Keratinocyte (primary cell): ENCODE results near the gene SLFN5. TPM values are rescaled to one million over a fixed set of nuclear protein-coding genes. Genes with fewer than 3 reads are reported as not detected.

Source experiments
- DNase-seq: peaks from one replicate; pipeline ENCODE4 v3.0.0-alpha.2; 2011; ENCODE audit warnings: low read depth, missing footprints, low spot score
- FAIRE-seq: peaks from 2 replicates; lab custom pipeline; 2011; peaks lifted over from hg19 to GRCh38; lab: Jason Lieb, UNC
- H2AFZ ChIP-seq: 2 replicates; pipeline ENCODE4 v1.6.0; 2012; ENCODE audit warnings: low read length, control low read depth, inconsistent platforms; ENCODE audit not compliant: control insufficient read depth
- H3K27ac ChIP-seq: 2 replicates; pipeline ENCODE4 v1.5.1; 2011; ENCODE audit warnings: low read length; ENCODE audit not compliant: control insufficient read depth, insufficient read depth
- H3K27me3 ChIP-seq: 3 replicates; pipeline ENCODE4 v1.6.0; 2011; ENCODE audit warnings: low read length; ENCODE audit not compliant: control insufficient read depth, insufficient read depth; ENCODE audit errors: extremely low read depth
- H3K36me3 ChIP-seq, 2 experiments: 2 replicates in 1 of 2; 3 replicates in 1 of 2; pipeline ENCODE4 v1.5.1; 2011; ENCODE audit warnings: low read length in 2 of 2, mild to moderate bottlenecking in 1 of 2; ENCODE audit not compliant: control insufficient read depth in 2 of 2, insufficient read depth in 2 of 2; ENCODE audit errors: extremely low read depth in 1 of 2
- H3K4me1 ChIP-seq: 3 replicates; pipeline ENCODE4 v1.5.1; 2011; ENCODE audit warnings: low read length; ENCODE audit not compliant: control insufficient read depth, insufficient read depth; ENCODE audit errors: extremely low read depth
- H3K4me2 ChIP-seq: 3 replicates; pipeline ENCODE4 v1.6.0; 2011; ENCODE audit warnings: low read depth, low read length; ENCODE audit not compliant: control insufficient read depth, insufficient read depth; ENCODE audit errors: extremely low read depth
- H3K4me3 ChIP-seq, 3 experiments: fragments of 200-600 bp in 1 of 3; sonication (generic) in 1 of 3; 2 replicates in 2 of 3; 3 replicates in 1 of 3; pipeline ENCODE4 v1.5.1; 2011 to 2016; ENCODE audit warnings: low read length in 3 of 3, mild to moderate bottlenecking in 3 of 3, control low read depth in 2 of 3, inconsistent platforms in 1 of 3, low read depth in 1 of 3, mixed read lengths in 1 of 3, mixed run types in 1 of 3, moderate library complexity in 1 of 3; ENCODE audit not compliant: control insufficient read depth in 2 of 3, insufficient read depth in 2 of 3; ENCODE audit errors: extremely low read depth in 1 of 3
- H3K79me2 ChIP-seq: 2 replicates; pipeline ENCODE4 v1.6.0; 2012; ENCODE audit warnings: low read length; ENCODE audit not compliant: control insufficient read depth, insufficient read depth
- H3K9ac ChIP-seq: 3 replicates; pipeline ENCODE4 v1.6.0; 2011; ENCODE audit warnings: low read length; ENCODE audit not compliant: control insufficient read depth, insufficient read depth; ENCODE audit errors: extremely low read depth
- H3K9me1 ChIP-seq: 3 replicates; pipeline ENCODE4 v1.6.0; 2011; ENCODE audit warnings: low read length; ENCODE audit not compliant: control insufficient read depth, insufficient read depth; ENCODE audit errors: extremely low read depth
- H3K9me3 ChIP-seq: 2 replicates; pipeline ENCODE4 v1.5.1; 2012; ENCODE audit warnings: low read depth, low read length; ENCODE audit not compliant: control insufficient read depth
- H4K20me1 ChIP-seq: 3 replicates; pipeline ENCODE4 v1.6.0; 2011; ENCODE audit warnings: low read length; ENCODE audit not compliant: control insufficient read depth, insufficient read depth; ENCODE audit errors: extremely low read depth
- EZH2 ChIP-seq: IDR thresholded peaks from one replicate; pipeline ENCODE4 v1.6.1; 2012; ENCODE audit warnings: inconsistent platforms, mild to moderate bottlenecking, low read length, moderate library complexity
- dilution Hi-C: fragments of 300-500 bp; cut with MboI; formaldehyde crosslinking; loops from one replicate; pipeline ENCODE4 v1.7.0; 2020; ENCODE audit warnings: low sequenced_read_pairs; ENCODE audit not compliant: extremely low pct_ligation_motif_present
- polyA plus RNA-seq, 5 experiments: library from polyadenylated mRNA; depleted of rRNA in 3 of 5; stranded (reverse) in 3 of 5; stranded (forward) in 1 of 5; unstranded in 1 of 5; fragments of >200 nt; gene quantifications; 1 replicate in 1 of 5; 2 replicates in 3 of 5; 3 replicates in 1 of 5; pipeline versions ENCODE4 v1.2.1 to v1.2.3, GENCODE V29; 2011 to 2012; ENCODE audit warnings: missing spikeins in 2 of 5, low read depth in 1 of 5, low replicate concordance in 1 of 5
- TF ChIP-seq, protein P1 (sequence below), 3 experiments: IDR thresholded peaks in 1 of 3; conservative IDR thresholded peaks in 1 of 3; optimal IDR thresholded peaks in 1 of 3; 2 replicates in 2 of 3; 3 replicates in 1 of 3; pipeline versions ENCODE3 to v1.5.1; 2011; ENCODE audit warnings: low read length in 3 of 3, mild to moderate bottlenecking in 3 of 3, moderate library complexity in 2 of 3, control low read depth in 1 of 3, inconsistent platforms in 1 of 3; ENCODE audit not compliant: insufficient read depth in 2 of 3; ENCODE audit errors: extremely low read depth in 1 of 3

The SLFN5 gene
- polyA plus RNA-seq, 1 donor (not counting 4 experiments of a cell fraction or from before 2014, with no cell fraction given), result 79.9 TPM

DNA sequence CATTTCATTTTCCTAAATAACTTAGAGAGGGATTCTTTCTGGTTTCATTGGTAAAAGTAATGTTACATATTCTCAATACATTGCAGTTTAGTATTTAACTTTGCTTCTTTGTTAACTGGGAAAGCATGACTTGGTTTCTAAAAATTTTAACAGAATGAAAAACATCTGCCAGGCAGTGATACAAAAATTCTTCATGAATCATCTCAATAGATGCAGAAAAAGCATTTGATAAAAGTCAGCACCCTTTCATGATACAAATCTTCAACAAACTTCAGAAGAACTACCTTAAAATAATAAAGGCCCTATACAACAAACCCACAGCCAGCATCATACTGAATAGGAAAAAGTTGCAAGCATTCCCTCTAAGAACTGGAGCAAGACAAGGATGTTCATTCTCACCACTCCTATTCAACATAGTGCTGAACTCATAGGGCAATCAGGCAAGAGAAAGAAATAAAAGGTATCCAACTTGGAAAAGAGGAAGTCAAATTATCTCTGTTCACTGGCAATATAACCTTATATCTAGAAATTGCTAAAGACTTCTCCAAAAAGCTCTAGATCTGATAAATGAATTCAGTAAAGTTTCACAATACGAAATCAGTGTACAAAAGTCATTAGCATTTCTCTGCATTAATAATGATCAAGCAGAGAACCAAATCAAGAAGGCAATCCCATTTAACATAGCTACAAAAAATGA is 50.4 kb downstream of the SLFN5 start:
- no peaks in the 10 kb centered on the region for H3K9me3 ChIP-seq
- no peaks in the 10 kb centered on the region for H3K9me1 ChIP-seq
- no peak overlapping the region for H3K4me3 ChIP-seq
- no peak for FAIRE-seq
- H2AFZ ChIP-seq, result no peak overlapping the region
- no peaks in the 10 kb centered on the region for H4K20me1 ChIP-seq
- dilution Hi-C loops, result no loop called here
- no peak for DNase-seq
- H3K36me3 ChIP-seq, result no peaks in the 10 kb centered on the region
- H3K9ac ChIP-seq, result no peak overlapping the region
- no peak overlapping the region for H3K4me2 ChIP-seq
- TF ChIP-seq, protein P1, sequence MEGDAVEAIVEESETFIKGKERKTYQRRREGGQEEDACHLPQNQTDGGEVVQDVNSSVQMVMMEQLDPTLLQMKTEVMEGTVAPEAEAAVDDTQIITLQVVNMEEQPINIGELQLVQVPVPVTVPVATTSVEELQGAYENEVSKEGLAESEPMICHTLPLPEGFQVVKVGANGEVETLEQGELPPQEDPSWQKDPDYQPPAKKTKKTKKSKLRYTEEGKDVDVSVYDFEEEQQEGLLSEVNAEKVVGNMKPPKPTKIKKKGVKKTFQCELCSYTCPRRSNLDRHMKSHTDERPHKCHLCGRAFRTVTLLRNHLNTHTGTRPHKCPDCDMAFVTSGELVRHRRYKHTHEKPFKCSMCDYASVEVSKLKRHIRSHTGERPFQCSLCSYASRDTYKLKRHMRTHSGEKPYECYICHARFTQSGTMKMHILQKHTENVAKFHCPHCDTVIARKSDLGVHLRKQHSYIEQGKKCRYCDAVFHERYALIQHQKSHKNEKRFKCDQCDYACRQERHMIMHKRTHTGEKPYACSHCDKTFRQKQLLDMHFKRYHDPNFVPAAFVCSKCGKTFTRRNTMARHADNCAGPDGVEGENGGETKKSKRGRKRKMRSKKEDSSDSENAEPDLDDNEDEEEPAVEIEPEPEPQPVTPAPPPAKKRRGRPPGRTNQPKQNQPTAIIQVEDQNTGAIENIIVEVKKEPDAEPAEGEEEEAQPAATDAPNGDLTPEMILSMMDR (optimal IDR thresholded peaks at IDR 0.05 in 1 of 3, IDR thresholded peaks at IDR 0.05 in 1 of 3, conservative IDR thresholded peaks at IDR 0.05 in 1 of 3; ENCODE audit: extremely low read depth in 1 of 3, insufficient read depth in 2 of 3, low read length in 3 of 3), result no peak
- TF ChIP-seq EZH2, result no peak
- H3K79me2 ChIP-seq, result no peaks in the 10 kb centered on the region
- H3K4me1 ChIP-seq, result no peaks in the 10 kb centered on the region
- no peak overlapping the region for H3K27ac ChIP-seq
- H3K27me3 ChIP-seq, result peaks cover 4% of the 10 kb centered on the region

DNA sequence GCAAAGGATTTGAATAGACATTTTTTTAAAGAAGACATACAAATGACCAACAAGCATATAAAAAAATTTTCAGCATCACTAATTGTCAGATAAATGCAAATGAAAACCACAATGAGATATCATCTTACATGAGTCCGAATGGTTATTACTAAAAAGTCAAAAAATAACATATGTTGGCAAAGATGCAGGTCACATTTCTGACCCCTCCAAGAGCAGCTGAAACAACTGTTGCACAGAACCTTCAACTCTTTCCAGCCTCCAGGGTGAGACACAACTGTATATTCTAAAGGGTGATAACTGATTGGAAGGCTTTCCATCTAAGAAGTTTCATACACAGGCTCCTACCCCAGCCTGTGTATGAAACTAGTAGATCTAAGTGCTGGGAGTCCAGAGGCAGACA is 51.9 kb downstream of the SLFN5 start:
- DNase-seq (no peak), FAIRE-seq (no peak)
- Histone ChIP-seq H3K27me3 (peaks cover 4% of the 10 kb centered on the region), H3K27ac (no peak overlapping the region), H3K9ac (no peak overlapping the region), H3K4me3 (no peak overlapping the region), H3K9me3 (no peaks in the 10 kb centered on the region), H3K36me3 (no peaks in the 10 kb centered on the region), H3K4me1 (no peaks in the 10 kb centered on the region), H2AFZ (no peak overlapping the region), H3K9me1 (no peaks in the 10 kb centered on the region), H3K79me2 (no peaks in the 10 kb centered on the region), H3K4me2 (no peak overlapping the region), H4K20me1 (no peaks in the 10 kb centered on the region)
- dilution Hi-C loops, result no loop called here
- no peak for TF ChIP-seq EZH2
- TF ChIP-seq, protein P1 (optimal IDR thresholded peaks at IDR 0.05 in 1 of 3, IDR thresholded peaks at IDR 0.05 in 1 of 3, conservative IDR thresholded peaks at IDR 0.05 in 1 of 3; ENCODE audit: extremely low read depth in 1 of 3, insufficient read depth in 2 of 3, low read length in 3 of 3), result no peak
